Glomerular visceral epithelial cell (primary cell): Measurements from ENCODE around the gene UACA.
"Not testable (repeated sequence)": the region's sequence is repeated elsewhere in the genome, so short reads cannot be mapped to it uniquely, and the experiment has no call there.

Experiments used
- DNase-seq: peaks from one replicate; pipeline ENCODE4 v3.0.0-alpha.2; 2016; ENCODE audit errors: extremely low spot score

Gene UACA

DNA sequence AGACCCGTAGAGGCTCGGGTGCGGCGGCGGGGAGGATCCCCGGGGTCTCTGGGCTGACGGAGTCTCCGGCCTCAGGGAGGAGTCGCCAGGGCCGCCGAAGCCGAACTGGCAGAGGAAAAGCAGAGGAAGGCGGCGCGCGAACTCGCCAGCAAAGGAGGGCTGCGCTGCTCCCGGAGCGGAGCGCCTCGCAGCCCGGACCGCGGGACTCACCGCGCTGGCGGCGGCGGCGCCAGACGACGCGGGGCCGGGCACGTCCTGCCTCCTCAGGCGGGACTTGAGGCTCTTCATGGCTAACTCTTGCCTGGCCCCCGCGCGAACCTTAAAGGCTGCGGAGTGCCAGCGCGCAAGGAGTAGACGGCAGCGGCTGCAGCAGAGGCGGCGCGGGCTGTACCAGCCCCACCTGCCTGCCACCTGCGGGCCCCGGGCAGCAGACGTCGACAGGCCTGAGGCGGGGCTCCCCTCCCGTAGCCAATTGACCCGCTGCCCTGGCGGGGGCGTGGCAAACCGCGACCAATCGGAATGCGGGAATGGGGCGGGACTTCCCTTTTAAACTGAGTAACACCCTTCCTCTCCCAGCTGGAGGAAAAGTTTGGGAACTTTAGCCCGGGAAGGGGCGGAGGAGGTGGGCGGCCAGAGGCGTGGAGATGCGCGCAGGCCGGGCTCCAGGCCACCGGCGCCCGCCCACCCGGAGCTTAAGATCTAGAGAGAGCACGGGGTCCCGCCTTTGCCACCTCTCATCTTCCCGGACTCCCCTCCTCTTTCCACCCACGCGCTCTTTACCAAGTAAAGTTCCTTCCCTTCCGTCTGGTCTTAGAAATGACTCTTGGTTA lies at the start of gene UACA:
Gene UACA (minus strand): TSS at position 439 of the 830 bp plus-strand sequence. CDS start 151 bp downstream, at position 288.
- peak; percentile 99 for DNase-seq

GRCh38 chr15:70812827-70813364 lies 49.5 kb upstream of the UACA start:
- DNase-seq = no peak

- DNase-seq = no peak
These were observed 47.7 kb upstream of the UACA start for GRCh38 chr15:70810916-70811578.

GRCh38 chr15:70806992-70807712 lies 43.8 kb upstream of the UACA start:
- peak; percentile 60 for DNase-seq

GRCh38 chr15:70804388-70804787 lies 41.0 kb upstream of the UACA start:
- not testable (repeated sequence) for DNase-seq

GRCh38 chr15:70802629-70803028 lies 39.3 kb upstream of the UACA start:
- peak; percentile 68 for DNase-seq

- no peak for DNase-seq
These were observed 37.8 kb upstream of the UACA start for GRCh38 chr15:70801109-70801508.

DNA sequence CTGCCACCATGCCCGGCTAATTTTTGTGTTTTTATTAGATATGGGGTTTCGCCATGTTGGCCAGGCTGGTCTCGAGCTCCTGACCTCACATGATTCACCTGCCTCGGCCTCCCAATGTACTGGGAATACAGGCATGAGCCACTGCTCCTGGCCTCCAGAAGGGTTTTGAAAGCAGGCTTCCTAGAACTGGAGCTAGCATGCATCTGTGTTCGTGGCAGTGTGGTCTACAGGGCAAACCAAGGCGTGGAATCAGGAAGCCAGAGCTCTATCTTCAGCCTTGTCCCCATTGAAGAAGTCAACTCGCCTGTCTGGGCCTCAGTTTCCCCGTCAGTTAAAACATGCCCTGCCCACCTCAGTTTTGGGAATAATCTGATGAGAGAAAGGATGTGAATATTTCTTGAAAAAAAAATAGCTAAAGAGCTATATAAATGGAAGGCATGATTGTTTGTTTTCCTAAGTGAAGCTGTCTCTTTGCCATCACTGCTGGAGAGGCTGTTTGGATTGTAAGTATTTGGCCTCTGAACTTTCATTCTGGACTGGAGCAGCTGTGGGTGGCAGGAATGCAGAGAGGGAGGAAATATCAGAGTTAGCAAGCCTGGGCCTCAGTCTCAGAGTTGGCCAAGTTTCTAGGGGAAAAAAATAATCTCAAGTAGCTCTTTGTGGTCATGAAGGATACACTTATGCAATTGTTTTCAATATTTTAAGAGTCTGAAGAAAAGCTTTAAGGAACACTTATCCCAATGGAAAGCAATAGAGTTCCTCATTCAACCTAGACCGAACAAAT lies 36.5 kb upstream of the UACA start:
- DNase-seq = peak; percentile 73

- no peak for DNase-seq
These were observed 34.1 kb upstream of the UACA start for GRCh38 chr15:70797464-70797863.

GRCh38 chr15:70796516-70797310 lies 33.4 kb upstream of the UACA start:
- no peak for DNase-seq

DNA sequence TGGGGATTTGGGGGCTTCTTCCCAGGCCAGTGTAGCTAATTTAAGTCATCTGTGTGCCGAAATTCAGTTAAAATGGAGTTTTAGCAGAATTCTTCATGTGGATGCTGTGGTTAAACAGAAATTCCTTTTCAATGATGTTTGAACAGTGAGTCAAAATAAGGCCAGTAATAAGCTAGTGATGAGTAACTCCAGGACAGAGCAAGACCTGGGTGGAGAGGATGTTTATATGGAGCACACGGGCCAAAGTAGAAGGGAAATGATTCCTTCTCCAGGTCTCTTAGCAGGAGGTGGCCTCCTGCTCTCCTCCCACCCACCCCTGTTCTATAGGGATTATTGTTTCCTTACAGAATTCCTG lies 31.9 kb upstream of the UACA start:
- peak; percentile 93 for DNase-seq

- DNase-seq = peak; percentile 74
These were observed 31.4 kb upstream of the UACA start for GRCh38 chr15:70794596-70795310.

GRCh38 chr15:70793694-70794093 lies 30.3 kb upstream of the UACA start:
- DNase-seq = no peak

DNA sequence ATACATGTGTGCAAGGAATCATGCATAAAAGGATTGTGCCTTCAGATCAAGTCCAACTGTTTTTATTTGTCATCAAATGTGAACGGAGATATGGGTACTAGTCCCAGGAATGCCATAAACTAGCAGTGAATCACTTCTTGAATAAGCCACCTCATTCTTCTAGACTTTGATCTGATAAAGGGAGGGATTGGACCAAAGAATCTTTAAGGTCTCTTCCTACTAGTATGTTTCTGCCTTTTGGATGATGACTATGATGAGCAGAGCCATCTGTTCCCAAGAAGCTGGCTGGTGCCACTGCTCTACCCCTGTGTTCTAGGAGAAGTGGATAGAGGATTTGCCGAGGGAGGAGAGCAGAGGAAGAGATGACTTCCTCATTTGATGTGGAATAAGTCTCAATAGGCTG lies 28.8 kb upstream of the UACA start:
- peak; percentile 49 for DNase-seq

DNA sequence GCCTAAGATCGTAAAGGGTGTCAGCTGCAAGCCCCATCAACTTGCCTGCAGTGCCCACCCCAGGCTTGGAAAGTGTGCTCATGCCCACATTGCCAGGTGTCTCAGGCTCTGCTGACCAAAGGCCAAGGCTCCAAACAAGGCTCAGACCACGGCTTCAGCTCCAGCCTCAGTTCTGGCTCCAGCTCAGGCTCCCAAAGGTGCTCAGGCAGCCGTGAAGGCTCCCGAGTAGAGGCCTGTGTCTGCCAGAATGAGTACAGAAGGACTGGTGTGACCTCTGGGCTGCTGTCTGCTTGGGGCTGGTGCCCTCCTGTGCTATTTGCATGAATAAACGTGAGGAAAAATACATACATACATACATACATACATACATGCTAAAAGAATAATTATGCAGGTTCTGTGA lies 27.9 kb upstream of the UACA start:
- DNase-seq = no peak

- no peak for DNase-seq
These were observed 25.9 kb upstream of the UACA start for GRCh38 chr15:70789213-70789612.

- DNase-seq = peak; percentile 41
These were observed 25.0 kb upstream of the UACA start for GRCh38 chr15:70788114-70789049.

- no peak for DNase-seq
These were observed 23.6 kb upstream of the UACA start for GRCh38 chr15:70786996-70787395.

GRCh38 chr15:70783610-70784022 lies 20.3 kb upstream of the UACA start:
- DNase-seq = peak; percentile 82
